GM13976 (cell line): ENCODE results near the gene ZNF195.
"Not testable (repeated sequence)": the region's sequence is repeated elsewhere in the genome, so short reads cannot be mapped to it uniquely, and the experiment has no call there.

Source experiments
- DNase-seq: peaks from one replicate; pipeline ENCODE4 v3.0.0; 2012; ENCODE audit warnings: low spot score
- in situ Hi-C: fragments of 300-500 bp; cut with MboI; formaldehyde crosslinking; loops from one replicate; pipeline ENCODE4 v1.12.0; 2022; ENCODE audit warnings: low sequenced_read_pairs, mixed read lengths, inconsistent platforms; ENCODE audit not compliant: unreplicated experiment
- TF ChIP-seq, protein P1 (sequence below): IDR thresholded peaks from 2 replicates; pipeline ENCODE4 v1.5.1; 2012; ENCODE audit warnings: borderline replicate concordance, mild to moderate bottlenecking; ENCODE audit not compliant: insufficient read depth; ENCODE audit errors: extremely low read depth, missing control alignments, control extremely low read depth

ZNF195 gene

GRCh38 chr11:3412837-3413236 is 33.9 kb upstream of the ZNF195 start:
- in situ Hi-C loops = no loop called here
- TF ChIP-seq, protein P1, sequence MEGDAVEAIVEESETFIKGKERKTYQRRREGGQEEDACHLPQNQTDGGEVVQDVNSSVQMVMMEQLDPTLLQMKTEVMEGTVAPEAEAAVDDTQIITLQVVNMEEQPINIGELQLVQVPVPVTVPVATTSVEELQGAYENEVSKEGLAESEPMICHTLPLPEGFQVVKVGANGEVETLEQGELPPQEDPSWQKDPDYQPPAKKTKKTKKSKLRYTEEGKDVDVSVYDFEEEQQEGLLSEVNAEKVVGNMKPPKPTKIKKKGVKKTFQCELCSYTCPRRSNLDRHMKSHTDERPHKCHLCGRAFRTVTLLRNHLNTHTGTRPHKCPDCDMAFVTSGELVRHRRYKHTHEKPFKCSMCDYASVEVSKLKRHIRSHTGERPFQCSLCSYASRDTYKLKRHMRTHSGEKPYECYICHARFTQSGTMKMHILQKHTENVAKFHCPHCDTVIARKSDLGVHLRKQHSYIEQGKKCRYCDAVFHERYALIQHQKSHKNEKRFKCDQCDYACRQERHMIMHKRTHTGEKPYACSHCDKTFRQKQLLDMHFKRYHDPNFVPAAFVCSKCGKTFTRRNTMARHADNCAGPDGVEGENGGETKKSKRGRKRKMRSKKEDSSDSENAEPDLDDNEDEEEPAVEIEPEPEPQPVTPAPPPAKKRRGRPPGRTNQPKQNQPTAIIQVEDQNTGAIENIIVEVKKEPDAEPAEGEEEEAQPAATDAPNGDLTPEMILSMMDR = no peak
- DNase-seq = no peak

GRCh38 chr11:3408722-3409121 is 29.8 kb upstream of the ZNF195 start:
- TF ChIP-seq, protein P1 = peak; percentile 90
- peak; percentile 81 for DNase-seq
- in situ Hi-C loops = not testable (repeated sequence)

DNA sequence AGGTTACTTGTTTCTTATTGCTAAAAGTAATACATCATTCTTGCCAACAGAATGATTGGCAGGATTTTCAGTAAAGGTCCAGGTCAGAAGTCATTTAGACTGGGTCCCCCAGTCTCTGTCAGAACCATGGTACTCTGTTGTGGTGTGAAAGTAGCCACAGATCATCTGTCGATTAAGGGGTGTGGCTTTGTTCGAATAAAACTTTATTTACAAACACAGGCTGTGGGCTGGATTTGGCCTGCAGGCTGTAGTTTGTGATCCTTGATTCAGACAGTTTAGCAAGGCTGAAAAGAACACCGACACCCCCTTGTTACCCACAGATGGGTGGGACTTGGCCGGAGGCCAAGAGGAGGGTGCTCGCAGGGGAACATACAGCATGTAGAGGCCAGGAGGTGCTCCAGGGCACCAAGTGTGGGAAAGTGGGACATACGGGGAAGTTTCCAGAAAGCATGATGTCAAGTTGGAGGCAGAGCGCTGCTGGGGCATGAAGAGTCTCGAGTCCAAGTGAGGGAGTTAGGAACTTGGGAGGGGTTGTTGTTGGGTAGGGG is 29.2 kb upstream of the ZNF195 start:
- in situ Hi-C loops, DNase-seq: not testable (repeated sequence)

GRCh38 chr11:3406937-3407336 is 28.0 kb upstream of the ZNF195 start:
- DNase-seq, in situ Hi-C loops: not testable (repeated sequence)

GRCh38 chr11:3406223-3406875 is 27.4 kb upstream of the ZNF195 start:
- in situ Hi-C loops, DNase-seq: not testable (repeated sequence)

- DNase-seq, in situ Hi-C loops: not testable (repeated sequence)
These were observed 25.4 kb upstream of the ZNF195 start for GRCh38 chr11:3404076-3404925.

GRCh38 chr11:3402861-3403250 is 23.9 kb upstream of the ZNF195 start:
- in situ Hi-C loops, DNase-seq: not testable (repeated sequence)

GRCh38 chr11:3402181-3402860 is 23.4 kb upstream of the ZNF195 start:
- in situ Hi-C loops, DNase-seq: not testable (repeated sequence)

DNA sequence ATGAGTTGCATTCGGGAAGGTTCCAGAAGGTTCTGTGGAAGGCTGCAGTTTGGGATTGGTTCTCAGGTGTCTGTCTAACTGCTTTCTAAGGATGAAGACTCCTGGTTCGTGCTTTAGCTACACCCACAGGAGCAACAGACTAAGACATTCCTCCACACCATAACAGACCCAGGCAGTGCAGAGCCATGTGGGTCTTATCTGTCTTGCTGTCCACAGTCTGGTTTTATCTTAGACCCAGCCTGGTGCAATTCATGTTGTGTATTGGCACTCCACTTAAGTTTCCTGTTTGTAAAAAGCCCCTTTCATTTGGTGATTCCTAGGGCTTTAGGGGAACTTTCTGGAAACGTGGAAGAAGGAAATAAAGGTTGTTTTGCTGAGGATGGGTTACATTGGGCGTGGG is 22.1 kb upstream of the ZNF195 start:
- in situ Hi-C loops = not testable (repeated sequence)

DNA sequence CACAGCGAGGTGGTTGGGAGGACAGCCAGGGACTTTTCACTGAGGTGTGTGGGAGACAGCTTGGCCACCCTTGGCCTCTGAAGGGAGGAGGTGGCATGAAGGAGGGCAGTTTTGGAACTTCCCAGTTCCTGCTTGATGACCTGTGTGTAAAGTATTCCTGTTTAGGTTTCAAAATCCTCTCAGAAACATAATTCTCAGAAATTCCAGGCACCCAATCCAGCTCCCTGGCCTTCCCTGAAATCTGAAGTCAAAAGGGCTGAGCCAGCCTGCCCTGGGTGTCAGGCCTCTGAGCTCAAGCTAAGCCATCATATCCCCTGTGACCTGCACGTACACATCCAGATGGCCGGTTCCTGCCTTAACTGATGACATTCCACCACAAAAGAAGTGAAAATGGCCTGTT is 19.6 kb upstream of the ZNF195 start:
- in situ Hi-C loops = loop anchor here (25.0 kb wide), 1 partner anchor 161 kb away; the partner anchor contains the start of gene MRGPRE
- not testable (repeated sequence) for DNase-seq

More for the DNA sequence above, 22.1 kb upstream of the ZNF195 start:
- not testable (repeated sequence) for DNase-seq

- in situ Hi-C loops = loop anchor here (25.0 kb wide), 1 partner anchor 161 kb away; the partner anchor contains the start of gene MRGPRE
- DNase-seq = not testable (repeated sequence)
These were observed 19.2 kb upstream of the ZNF195 start for GRCh38 chr11:3398106-3398505.

DNA sequence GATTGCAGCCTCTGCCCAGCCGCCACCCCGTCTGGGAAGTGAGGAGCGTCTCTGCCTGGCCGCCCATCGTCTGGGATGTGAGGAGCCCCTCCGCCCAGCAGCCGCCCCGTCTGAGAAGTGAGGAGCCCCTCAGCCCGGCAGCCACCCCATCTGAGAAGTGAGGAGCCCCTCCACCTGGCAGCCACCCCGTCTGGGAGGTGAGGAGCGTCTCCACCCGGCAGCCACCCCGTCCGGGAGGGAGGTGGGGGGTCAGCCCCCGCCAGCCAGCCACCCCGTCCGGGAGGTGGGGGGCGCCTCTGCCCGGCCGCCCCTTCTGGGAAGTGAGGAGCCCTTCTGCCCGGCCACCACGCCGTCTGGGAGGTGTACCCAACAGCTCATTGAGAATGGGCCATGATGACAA is 18.3 kb upstream of the ZNF195 start:
- not testable (repeated sequence) for DNase-seq
- in situ Hi-C loops = loop anchor here (25.0 kb wide), 1 partner anchor 160 kb away; the partner anchor contains the start of gene MRGPRE

- DNase-seq = not testable (repeated sequence)
- in situ Hi-C loops = loop anchor here (25.0 kb wide), 1 partner anchor 158 kb away; the partner anchor contains the start of gene MRGPRE
These were observed 16.5 kb upstream of the ZNF195 start for GRCh38 chr11:3395468-3395867.

DNA sequence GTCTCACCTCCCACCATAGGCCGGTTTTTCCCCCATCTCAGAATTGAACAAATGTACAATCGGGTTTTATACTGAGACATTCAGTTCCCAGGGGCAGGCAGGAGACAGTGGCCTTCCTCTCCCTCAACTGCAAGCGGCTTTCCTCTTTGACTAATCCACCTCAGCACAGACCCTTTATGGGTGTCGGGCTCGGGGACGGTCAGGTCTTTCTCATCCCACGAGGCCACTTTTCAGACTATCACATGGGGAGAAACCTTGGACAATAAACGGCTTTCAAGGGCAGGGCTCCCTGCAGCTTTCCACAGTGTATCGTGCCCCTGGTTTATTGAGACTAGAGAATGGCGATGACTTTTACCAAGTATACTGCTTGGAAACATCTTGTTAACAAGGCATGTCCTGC is 16.0 kb upstream of the ZNF195 start:
- DNase-seq = not testable (repeated sequence)
- in situ Hi-C loops = loop anchor here (25.0 kb wide), 1 partner anchor 158 kb away; the partner anchor contains the start of gene MRGPRE

GRCh38 chr11:3393450-3393849 is 14.5 kb upstream of the ZNF195 start:
- not testable (repeated sequence) for DNase-seq
- in situ Hi-C loops = loop anchor here (25.0 kb wide), 1 partner anchor 156 kb away; the partner anchor contains the start of gene MRGPRE
